Activated B cell treated with CpG ODN at 0.5 μM for 24 hours (primary cell): ENCODE measurements around the gene CSMD2. TPM values are rescaled to one million over a fixed set of nuclear protein-coding genes. Genes with fewer than 3 reads are reported as not detected.

Experiments
- ATAC-seq: fragments of 200-7000 bp; cut with Tn5 transposase; one replicate; pipeline ENCODE4 v1.10.0; 2021; ENCODE audit warnings: low read depth, mild to moderate bottlenecking, moderate library complexity
- CTCF ChIA-PET: fragments of 350-600 bp; sonication (Branson Sonifier 250); formaldehyde crosslinking; loops from one replicate; lab custom pipeline; 2021; ENCODE audit warnings: antibody characterized with exemption; lab: Charles Lee
- POLR2A ChIA-PET: fragments of 350-600 bp; sonication (Branson Sonifier 250); formaldehyde crosslinking; loops from one replicate; lab custom pipeline; 2021; ENCODE audit warnings: antibody characterized with exemption; lab: Charles Lee
- DNase-seq: peaks from one replicate; pipeline ENCODE4 v3.0.0; 2022
- H3K27ac Mint-ChIP-seq: one replicate; pipeline ENCODE4 v1.8.0; 2020; ENCODE audit warnings: mixed read lengths
- H3K27me3 Mint-ChIP-seq: one replicate; pipeline ENCODE4 v1.8.0; 2021; ENCODE audit warnings: mixed read lengths
- H3K36me3 Mint-ChIP-seq: one replicate; pipeline ENCODE4 v1.8.0; 2021; ENCODE audit warnings: low read depth, mixed read lengths
- H3K4me1 Mint-ChIP-seq: one replicate; pipeline ENCODE4 v1.8.0; 2021; ENCODE audit warnings: mixed read lengths
- H3K4me3 Mint-ChIP-seq: one replicate; pipeline ENCODE4 v1.8.0; 2020; ENCODE audit warnings: mild to moderate bottlenecking, mixed read lengths
- H3K9me3 Mint-ChIP-seq: one replicate; pipeline ENCODE4 v1.8.0; 2020; ENCODE audit warnings: mixed read lengths
- intact Hi-C: fragments of 100-400 bp; cut with micrococcal nuclease; formaldehyde crosslinking; loops from one replicate; pipeline ENCODE4 v1.15.1; 2024
- total RNA-seq: library from RNA; stranded (reverse); gene quantifications from 2 replicates; pipeline ENCODE4 v1.2.3, GENCODE V29; 2022
- TF ChIP-seq, protein P1 (sequence below): fragments of 200-600 bp; IDR thresholded peaks from one replicate; pipeline ENCODE4 v1.8.0; 2022; ENCODE audit warnings: antibody characterized with exemption, mild to moderate bottlenecking

CSMD2 gene
- total RNA-seq, 1 donor from 2014 or later = not detected

DNA sequence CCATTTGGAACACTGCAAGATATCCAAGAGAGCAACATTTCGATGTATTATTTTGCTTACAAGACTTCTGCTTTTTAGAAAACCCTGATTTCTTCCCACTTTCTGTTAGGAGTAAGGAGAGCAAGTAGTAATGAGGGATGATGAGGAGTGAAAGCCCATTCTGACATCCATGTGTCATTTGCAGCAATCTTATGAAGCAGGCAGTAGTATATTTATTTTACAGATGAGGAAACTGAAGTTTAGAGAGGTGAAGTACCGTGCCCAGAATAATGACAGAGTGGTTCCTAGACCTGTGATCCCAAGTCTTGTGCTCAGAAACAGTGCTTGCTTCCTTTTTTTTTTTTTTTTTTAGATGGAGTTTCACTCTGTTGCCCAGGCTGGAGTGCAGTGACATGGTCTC lies 699.7 kb downstream of the CSMD2 start:
- no peak overlapping the region for H3K27ac Mint-ChIP-seq

DNA sequence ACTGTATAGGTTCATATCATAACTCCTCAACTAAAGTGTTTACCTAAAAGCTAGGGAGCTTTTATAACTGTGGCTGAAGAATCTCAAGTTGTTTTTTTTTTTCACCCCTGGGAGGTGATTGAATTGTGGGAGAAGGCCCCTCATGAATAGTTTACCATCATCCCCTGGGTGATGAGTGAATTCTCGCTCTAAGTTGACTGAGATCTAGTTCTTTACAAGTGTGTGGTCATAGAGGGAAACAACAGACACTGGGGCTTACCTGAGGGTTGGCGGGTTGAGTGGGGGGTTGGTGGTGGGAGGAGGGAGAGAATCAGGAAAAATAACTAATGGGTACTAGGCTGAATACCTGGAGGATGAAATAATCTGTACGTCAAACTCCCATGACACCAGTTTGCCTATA lies 700.5 kb downstream of the CSMD2 start:
- Mint-ChIP-seq H3K27me3 (no peaks in the 10 kb centered on the region), H3K27ac (no peak overlapping the region), H3K9me3 (no peaks in the 10 kb centered on the region), H3K4me1 (peaks cover 42% of the 10 kb centered on the region), H3K36me3 (no peaks in the 10 kb centered on the region), H3K4me3 (no peak overlapping the region)
- ChIA-PET CTCF (no interaction called here), POLR2A (no interaction called here)
- intact Hi-C loops = no loop called here
- DNase-seq = no peak
- TF ChIP-seq, protein P1, sequence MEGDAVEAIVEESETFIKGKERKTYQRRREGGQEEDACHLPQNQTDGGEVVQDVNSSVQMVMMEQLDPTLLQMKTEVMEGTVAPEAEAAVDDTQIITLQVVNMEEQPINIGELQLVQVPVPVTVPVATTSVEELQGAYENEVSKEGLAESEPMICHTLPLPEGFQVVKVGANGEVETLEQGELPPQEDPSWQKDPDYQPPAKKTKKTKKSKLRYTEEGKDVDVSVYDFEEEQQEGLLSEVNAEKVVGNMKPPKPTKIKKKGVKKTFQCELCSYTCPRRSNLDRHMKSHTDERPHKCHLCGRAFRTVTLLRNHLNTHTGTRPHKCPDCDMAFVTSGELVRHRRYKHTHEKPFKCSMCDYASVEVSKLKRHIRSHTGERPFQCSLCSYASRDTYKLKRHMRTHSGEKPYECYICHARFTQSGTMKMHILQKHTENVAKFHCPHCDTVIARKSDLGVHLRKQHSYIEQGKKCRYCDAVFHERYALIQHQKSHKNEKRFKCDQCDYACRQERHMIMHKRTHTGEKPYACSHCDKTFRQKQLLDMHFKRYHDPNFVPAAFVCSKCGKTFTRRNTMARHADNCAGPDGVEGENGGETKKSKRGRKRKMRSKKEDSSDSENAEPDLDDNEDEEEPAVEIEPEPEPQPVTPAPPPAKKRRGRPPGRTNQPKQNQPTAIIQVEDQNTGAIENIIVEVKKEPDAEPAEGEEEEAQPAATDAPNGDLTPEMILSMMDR = no peak
- ATAC-seq = no peak

More for the DNA sequence above, 699.7 kb downstream of the CSMD2 start:
- POLR2A ChIA-PET = no interaction called here
- CTCF ChIA-PET = interaction anchor here (7.7 kb wide), 1 partner anchor 169 kb away, joined by 143 read pairs; no protein-coding TSS in a partner anchor
- TF ChIP-seq, protein P1 = no peak
- Mint-ChIP-seq H3K4me3 (no peak overlapping the region), H3K27me3 (no peaks in the 10 kb centered on the region), H3K4me1 (peaks cover 34% of the 10 kb centered on the region), H3K9me3 (no peaks in the 10 kb centered on the region), H3K36me3 (no peaks in the 10 kb centered on the region)
- ATAC-seq = no peak
- intact Hi-C loops = no loop called here
- DNase-seq = no peak

Other genes with a start within 250 kb of the CSMD2 start
- not detected in 2 replicates for gene C1orf94, start 11.7 kb upstream of the CSMD2 start, total RNA-seq